HG03565 (cell line): Measurements from ENCODE around the gene NAPG.
"Not testable (repeated sequence)": the region's sequence is repeated elsewhere in the genome, so short reads cannot be mapped to it uniquely, and the experiment has no call there.

Experiments used
- ATAC-seq: cut with Tn5 transposase; IDR thresholded peaks from one replicate; pipeline ENCODE4 v1.9.1; 2021; ENCODE audit warnings: mild to moderate bottlenecking, moderate library complexity; ENCODE audit not compliant: unreplicated experiment

The NAPG gene

GRCh38 chr18:10525697-10526560 lies at the start of gene NAPG:
Gene NAPG (plus strand): TSS chr18:10526027. CDS start chr18:10526103, 76 bp downstream.
- peak; percentile 73 for ATAC-seq

GRCh38 chr18:10476338-10476791 lies 49.5 kb upstream of the NAPG start:
- ATAC-seq, result no peak

GRCh38 chr18:10477121-10477862 lies 48.5 kb upstream of the NAPG start:
- ATAC-seq, result no peak

- no peak for ATAC-seq
Measured at GRCh38 chr18:10477863-10478260, 48.0 kb upstream of the NAPG start.

GRCh38 chr18:10481831-10482230 lies 44.0 kb upstream of the NAPG start:
- no peak for ATAC-seq

- no peak for ATAC-seq
Measured at GRCh38 chr18:10482363-10482984, 43.4 kb upstream of the NAPG start.

GRCh38 chr18:10482985-10483949 lies 42.6 kb upstream of the NAPG start:
- peak; percentile 77 for ATAC-seq

GRCh38 chr18:10485475-10485874 lies 40.4 kb upstream of the NAPG start:
- no peak for ATAC-seq

- ATAC-seq, result no peak
Measured at GRCh38 chr18:10486362-10486761, 39.5 kb upstream of the NAPG start.

- ATAC-seq, result no peak
Measured at GRCh38 chr18:10487154-10487553, 38.7 kb upstream of the NAPG start.

GRCh38 chr18:10488017-10488416 lies 37.8 kb upstream of the NAPG start:
- no peak for ATAC-seq

GRCh38 chr18:10490401-10491165 lies 35.2 kb upstream of the NAPG start:
- peak; percentile 87 for ATAC-seq

GRCh38 chr18:10495936-10496335 lies 29.9 kb upstream of the NAPG start:
- ATAC-seq, result no peak

- no peak for ATAC-seq
Measured at GRCh38 chr18:10497206-10497749, 28.5 kb upstream of the NAPG start.

GRCh38 chr18:10499230-10499629 lies 26.6 kb upstream of the NAPG start:
- no peak for ATAC-seq

- no peak for ATAC-seq
Measured at GRCh38 chr18:10500038-10500437, 25.8 kb upstream of the NAPG start.

GRCh38 chr18:10504723-10505122 lies 21.1 kb upstream of the NAPG start:
- no peak for ATAC-seq

- ATAC-seq, result not testable (repeated sequence)
Measured at GRCh38 chr18:10505892-10506291, 19.9 kb upstream of the NAPG start.

GRCh38 chr18:10508591-10508990 lies 17.2 kb upstream of the NAPG start:
- ATAC-seq, result no peak
